ENCODE data around the gene RMDN3.

The RMDN3 gene

DNA sequence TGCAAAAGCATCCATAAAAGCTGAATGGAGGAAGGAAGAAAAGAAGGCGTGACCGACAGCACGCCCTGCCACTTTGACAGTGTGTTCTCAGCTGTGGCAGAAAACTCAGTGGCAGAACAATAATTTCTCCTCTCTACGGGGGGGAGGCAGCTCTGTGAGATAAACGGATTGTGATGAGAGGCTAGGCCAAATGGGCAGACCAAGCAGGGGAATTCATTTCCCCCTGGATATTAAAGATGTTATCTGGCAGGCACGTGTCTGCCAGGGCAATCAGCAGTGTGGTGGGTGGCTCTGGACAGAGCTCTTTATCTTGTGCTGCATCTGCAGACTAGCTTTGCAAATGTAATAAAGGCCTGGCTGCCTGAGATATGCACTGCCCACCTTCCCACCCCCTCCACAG is 1.9 kb upstream of the RMDN3 start:
- TF ChIP-seq, protein P1, sequence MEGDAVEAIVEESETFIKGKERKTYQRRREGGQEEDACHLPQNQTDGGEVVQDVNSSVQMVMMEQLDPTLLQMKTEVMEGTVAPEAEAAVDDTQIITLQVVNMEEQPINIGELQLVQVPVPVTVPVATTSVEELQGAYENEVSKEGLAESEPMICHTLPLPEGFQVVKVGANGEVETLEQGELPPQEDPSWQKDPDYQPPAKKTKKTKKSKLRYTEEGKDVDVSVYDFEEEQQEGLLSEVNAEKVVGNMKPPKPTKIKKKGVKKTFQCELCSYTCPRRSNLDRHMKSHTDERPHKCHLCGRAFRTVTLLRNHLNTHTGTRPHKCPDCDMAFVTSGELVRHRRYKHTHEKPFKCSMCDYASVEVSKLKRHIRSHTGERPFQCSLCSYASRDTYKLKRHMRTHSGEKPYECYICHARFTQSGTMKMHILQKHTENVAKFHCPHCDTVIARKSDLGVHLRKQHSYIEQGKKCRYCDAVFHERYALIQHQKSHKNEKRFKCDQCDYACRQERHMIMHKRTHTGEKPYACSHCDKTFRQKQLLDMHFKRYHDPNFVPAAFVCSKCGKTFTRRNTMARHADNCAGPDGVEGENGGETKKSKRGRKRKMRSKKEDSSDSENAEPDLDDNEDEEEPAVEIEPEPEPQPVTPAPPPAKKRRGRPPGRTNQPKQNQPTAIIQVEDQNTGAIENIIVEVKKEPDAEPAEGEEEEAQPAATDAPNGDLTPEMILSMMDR (IDR thresholded peaks at IDR 0.05), result no peak
- H3K4me1 Mint-ChIP-seq, result peaks cover 56% of the 10 kb centered on the region
- DNase-seq, result no peak
- H3K9me3 Mint-ChIP-seq, result no peaks in the 10 kb centered on the region
- no peaks in the 10 kb centered on the region for H3K27me3 Mint-ChIP-seq (ENCODE audit: low read depth, poor library complexity)
- H3K36me3 Mint-ChIP-seq (ENCODE audit: low read depth), result no peaks in the 10 kb centered on the region
- H3K4me3 Mint-ChIP-seq, result peak overlapping the region; percentile 31
- peak overlapping the region; percentile 81 for H3K27ac Mint-ChIP-seq

- Mint-ChIP-seq H3K27me3 (ENCODE audit: low read depth, poor library complexity) (no peaks in the 10 kb centered on the region), H3K9me3 (no peaks in the 10 kb centered on the region), H3K27ac (peak overlapping the region; percentile 98), H3K4me1 (peaks cover 53% of the 10 kb centered on the region), H3K4me3 (peak overlapping the region; percentile 97), H3K36me3 (ENCODE audit: low read depth) (peaks cover 6% of the 10 kb centered on the region)
- no peak for DNase-seq
- TF ChIP-seq, protein P1 (IDR thresholded peaks at IDR 0.05), result no peak
These were observed 756 bp upstream of the RMDN3 start for GRCh38 chr15:40755812-40756208.

- Mint-ChIP-seq H3K27me3 (ENCODE audit: low read depth, poor library complexity) (no peaks in the 10 kb centered on the region), H3K4me1 (peaks cover 43% of the 10 kb centered on the region), H3K4me3 (peak overlapping the region; percentile 97), H3K9me3 (no peaks in the 10 kb centered on the region), H3K36me3 (ENCODE audit: low read depth) (peaks cover 8% of the 10 kb centered on the region), H3K27ac (no peak overlapping the region)
- peak; percentile 46 for DNase-seq
- TF ChIP-seq, protein P1 (IDR thresholded peaks at IDR 0.05), result no peak
These were observed 526 bp downstream of the RMDN3 start for GRCh38 chr15:40754574-40754882.

GRCh38 chr15:40751745-40752144 is 3.3 kb downstream of the RMDN3 start:
- H3K9me3 Mint-ChIP-seq, result no peaks in the 10 kb centered on the region
- H3K36me3 Mint-ChIP-seq (ENCODE audit: low read depth), result peaks cover 10% of the 10 kb centered on the region
- no peak overlapping the region for H3K27ac Mint-ChIP-seq
- H3K4me3 Mint-ChIP-seq, result no peak overlapping the region
- peaks cover 39% of the 10 kb centered on the region for H3K4me1 Mint-ChIP-seq
- TF ChIP-seq, protein P1 (IDR thresholded peaks at IDR 0.05), result no peak
- no peak for DNase-seq
- no peaks in the 10 kb centered on the region for H3K27me3 Mint-ChIP-seq (ENCODE audit: low read depth, poor library complexity)

DNA sequence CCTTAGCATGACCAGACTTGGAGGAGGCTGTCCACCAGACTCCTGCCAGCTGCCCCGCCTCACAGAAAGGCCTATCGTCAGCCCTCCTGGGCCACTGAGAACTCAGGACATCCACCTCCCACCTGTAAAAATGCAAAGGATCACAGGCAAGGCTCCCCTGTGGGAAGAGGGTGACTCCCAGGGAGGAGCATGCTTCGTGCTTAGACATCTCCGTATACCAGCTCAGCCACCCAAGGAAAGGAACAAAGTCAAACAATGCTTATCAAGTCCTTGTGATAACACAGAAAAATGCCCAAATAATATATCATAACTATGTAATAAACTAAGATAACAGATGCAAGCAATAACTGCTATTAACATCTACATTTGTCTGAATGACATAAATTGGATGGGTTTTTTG is 4.2 kb downstream of the RMDN3 start:
- TF ChIP-seq, protein P1 (IDR thresholded peaks at IDR 0.05), result no peak
- H3K27ac Mint-ChIP-seq, result no peak overlapping the region
- H3K4me1 Mint-ChIP-seq, result peaks cover 32% of the 10 kb centered on the region
- no peaks in the 10 kb centered on the region for H3K27me3 Mint-ChIP-seq (ENCODE audit: low read depth, poor library complexity)
- no peak overlapping the region for H3K4me3 Mint-ChIP-seq
- no peak for DNase-seq
- H3K9me3 Mint-ChIP-seq, result no peaks in the 10 kb centered on the region
- peaks cover 10% of the 10 kb centered on the region for H3K36me3 Mint-ChIP-seq (ENCODE audit: low read depth)

DNA sequence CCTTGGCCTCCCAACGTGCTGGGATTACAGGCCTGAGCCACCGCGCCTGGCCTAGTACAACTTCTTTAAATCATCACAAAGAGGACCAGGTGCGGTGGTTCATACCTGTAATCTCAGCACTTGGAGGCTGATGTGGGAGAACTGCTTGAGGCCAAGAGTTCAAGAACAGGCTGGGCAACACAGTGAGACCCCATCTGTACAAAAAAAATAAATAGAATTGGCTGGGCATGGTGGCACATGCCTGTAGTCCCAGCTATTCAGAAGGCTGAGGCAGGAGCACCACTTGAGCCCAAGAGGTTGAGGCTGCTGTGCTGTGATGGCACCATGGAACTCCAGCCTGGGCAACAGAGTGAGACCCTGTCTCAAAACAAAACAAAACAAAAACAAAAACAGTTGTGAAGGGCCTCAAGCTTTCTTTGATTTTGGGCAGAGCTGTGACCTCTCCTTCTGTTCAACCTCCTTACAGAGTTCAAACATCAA is 5.9 kb downstream of the RMDN3 start:
- DNase-seq, result no peak
- TF ChIP-seq, protein P1 (IDR thresholded peaks at IDR 0.05), result no peak
- Mint-ChIP-seq H3K27me3 (ENCODE audit: low read depth, poor library complexity) (no peaks in the 10 kb centered on the region), H3K9me3 (no peaks in the 10 kb centered on the region), H3K4me3 (no peak overlapping the region), H3K27ac (no peak overlapping the region), H3K36me3 (ENCODE audit: low read depth) (peaks cover 19% of the 10 kb centered on the region), H3K4me1 (peaks cover 28% of the 10 kb centered on the region)
